Measurements from ENCODE around the gene ROR2. TPM values are rescaled to one million over a fixed set of nuclear protein-coding genes. Genes with fewer than 3 reads are reported as not detected.
"Not testable (repeated sequence)": the region's sequence is repeated elsewhere in the genome, so short reads cannot be mapped to it uniquely, and the experiment has no call there.

The ROR2 gene
- total and polyA plus RNA-seq, 4 donors = 1.6 to 5.8 TPM; not detected in 2

DNA sequence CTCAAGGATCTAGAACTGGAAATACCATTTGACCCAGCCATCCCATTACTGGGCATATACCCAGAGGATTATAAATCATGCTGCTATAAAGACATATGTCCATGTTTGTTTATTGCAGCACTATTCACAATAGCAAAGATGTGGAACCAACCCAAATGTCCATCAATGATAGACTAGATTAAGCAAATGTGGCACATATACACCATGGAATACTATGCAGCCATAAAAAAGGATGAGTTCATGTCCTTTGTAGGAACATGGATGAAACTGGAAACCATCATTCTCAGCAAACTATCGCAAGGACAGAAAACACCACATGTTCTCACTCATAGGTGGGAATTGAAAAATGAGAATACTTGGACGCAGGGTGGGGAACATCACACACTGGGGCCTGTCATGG lies 336.0 kb downstream of the ROR2 start:
- H3K4me1 ChIP-seq (ENCODE audit: control insufficient read depth in 1 of 2, insufficient read depth in 2 of 2, low read length in 2 of 2); H3K27ac ChIP-seq (ENCODE audit: low read depth in 1 of 2, low read length in 2 of 2); H3K36me3 ChIP-seq (ENCODE audit: control insufficient read depth in 1 of 2, insufficient read depth in 2 of 2, low read length in 1 of 2); H3K27me3 ChIP-seq (ENCODE audit: control insufficient read depth in 1 of 2, insufficient read depth in 2 of 2, low read length in 1 of 2); DNase-seq; H3K4me3 ChIP-seq (ENCODE audit: low read length in 2 of 2); intact Hi-C loops (cut with DNase I); ATAC-seq (ENCODE audit: low FRiP score); H3K9me3 ChIP-seq (ENCODE audit: control insufficient read depth, low read length): not testable (repeated sequence)
- WGBS, 2 donors = 99 to 100% methylated on average over 2 of the region's 2 CpGs

DNA sequence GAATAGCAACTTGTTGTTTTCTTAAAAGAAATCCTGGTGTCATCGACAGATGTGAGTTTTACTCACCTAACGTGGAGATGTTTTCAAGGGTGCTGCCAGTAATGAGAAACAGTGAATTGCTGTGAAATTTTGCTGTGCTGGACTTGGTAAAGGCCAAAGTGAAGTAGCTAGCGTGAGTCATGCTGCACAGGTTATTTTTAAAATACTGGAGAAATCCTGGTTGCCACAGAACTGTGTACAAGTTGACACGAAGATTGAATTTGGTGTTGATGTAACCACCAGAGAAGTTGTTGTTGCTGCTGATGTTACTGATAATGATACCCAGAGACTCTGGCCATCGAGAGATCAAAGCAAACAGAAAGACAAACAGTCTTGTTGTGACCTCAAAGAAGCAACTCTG lies 338.4 kb downstream of the ROR2 start:
- intact Hi-C loops (cut with DNase I) = no loop called here
- Histone ChIP-seq H3K4me3 (ENCODE audit: low read length in 2 of 2) (no peak overlapping the region), H3K27ac (ENCODE audit: low read depth in 1 of 2, low read length in 2 of 2) (no peak overlapping the region), H3K9me3 (ENCODE audit: control insufficient read depth, low read length) (no peaks in the 10 kb centered on the region), H3K27me3 (ENCODE audit: control insufficient read depth in 1 of 2, insufficient read depth in 2 of 2, low read length in 1 of 2) (no peaks in the 10 kb centered on the region), H3K4me1 (ENCODE audit: control insufficient read depth in 1 of 2, insufficient read depth in 2 of 2, low read length in 2 of 2) (peaks cover 0 to 4% of the 10 kb centered on the region in 2 donors), H3K36me3 (ENCODE audit: control insufficient read depth in 1 of 2, insufficient read depth in 2 of 2, low read length in 1 of 2) (no peaks in the 10 kb centered on the region)
- 20 to 22% methylated on average over 5 of the region's 5 CpGs for WGBS, 2 donors
- DNase-seq (no peak), ATAC-seq (ENCODE audit: low FRiP score) (no peak)

DNA sequence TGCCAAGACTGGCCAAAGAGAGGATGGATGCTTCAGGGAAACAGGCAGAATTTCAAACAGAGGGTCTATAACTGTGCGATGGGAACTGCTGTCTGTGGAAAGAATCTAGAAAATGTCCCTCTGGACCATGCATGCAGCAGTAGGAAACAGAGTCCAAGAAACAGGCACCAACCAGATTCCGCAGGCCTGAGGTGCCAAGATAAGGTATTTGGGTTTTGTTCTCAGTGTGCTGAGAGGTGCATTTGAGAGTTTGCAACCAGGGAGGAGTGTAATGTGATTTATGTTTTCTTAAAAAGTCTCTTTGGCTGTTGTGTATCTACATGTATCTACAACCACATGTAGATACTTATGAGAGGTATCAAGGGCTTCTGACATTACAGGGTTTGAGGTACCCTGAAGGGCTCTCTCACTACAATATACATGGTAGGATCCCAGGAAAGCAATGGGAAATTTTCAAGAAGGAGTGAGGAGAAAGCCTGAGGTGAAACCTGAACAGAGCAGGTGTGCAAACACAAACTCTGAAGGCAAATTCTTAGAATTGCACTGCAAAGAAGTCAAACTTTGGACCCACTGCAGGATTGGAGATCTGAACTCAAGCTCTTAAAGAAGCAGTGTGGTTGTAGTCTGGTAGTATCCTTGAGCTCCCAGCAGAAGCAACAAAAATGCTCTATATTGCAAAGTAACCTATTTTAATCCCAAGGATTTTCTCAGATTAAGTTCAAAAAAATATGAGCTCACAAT lies 343.6 kb downstream of the ROR2 start:
- Histone ChIP-seq H3K36me3 (ENCODE audit: control insufficient read depth in 1 of 2, insufficient read depth in 2 of 2, low read length in 1 of 2) (no peaks in the 10 kb centered on the region), H3K27ac (ENCODE audit: low read depth in 1 of 2, low read length in 2 of 2) (no peak overlapping the region), H3K9me3 (ENCODE audit: control insufficient read depth, low read length) (no peaks in the 10 kb centered on the region), H3K27me3 (ENCODE audit: control insufficient read depth in 1 of 2, insufficient read depth in 2 of 2, low read length in 1 of 2) (no peaks in the 10 kb centered on the region), H3K4me3 (ENCODE audit: low read length in 2 of 2) (no peak overlapping the region), H3K4me1 (ENCODE audit: control insufficient read depth in 1 of 2, insufficient read depth in 2 of 2, low read length in 2 of 2) (peaks cover 0 to 1% of the 10 kb centered on the region in 2 donors)
- DNase-seq (no peak), ATAC-seq (ENCODE audit: low FRiP score) (no peak)
- 57 to 60% methylated on average over 2 of the region's 2 CpGs for WGBS, 2 donors
- intact Hi-C loops (cut with DNase I) = no loop called here

DNA sequence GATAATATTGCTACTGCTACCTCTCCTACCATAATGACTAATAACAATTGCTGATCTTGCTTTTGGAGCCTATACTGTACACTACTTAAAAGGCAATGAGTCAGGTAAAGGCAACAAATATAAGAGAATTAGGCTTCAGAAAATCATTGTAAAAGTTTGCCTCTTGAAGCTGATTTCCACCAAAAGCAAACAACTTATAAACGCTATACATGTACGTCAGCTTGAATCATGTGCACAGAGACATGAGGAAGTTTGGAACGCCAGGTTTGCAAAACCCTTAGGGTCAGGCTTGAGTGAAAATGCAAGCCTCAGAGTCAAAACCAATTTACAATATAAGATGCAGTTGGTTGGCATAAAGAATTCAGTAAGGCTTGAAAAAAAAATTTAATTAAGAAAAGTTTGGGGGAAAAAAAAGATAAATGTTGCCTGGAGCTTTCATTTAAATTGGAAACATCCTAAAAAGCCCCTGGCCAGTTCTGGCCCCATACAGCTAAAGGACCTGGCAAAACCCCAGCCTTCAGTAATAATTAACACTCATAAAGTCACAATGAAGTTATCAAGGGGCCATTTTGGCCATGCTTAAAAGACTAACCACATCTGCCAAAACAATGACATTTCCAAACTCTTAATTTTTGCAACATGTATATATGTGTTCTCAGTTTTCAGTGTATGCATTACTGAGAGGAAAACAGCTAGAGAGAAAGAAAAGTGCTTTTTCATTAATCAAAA lies 345.4 kb downstream of the ROR2 start:
- no peaks in the 10 kb centered on the region for H3K4me1 ChIP-seq (ENCODE audit: control insufficient read depth in 1 of 2, insufficient read depth in 2 of 2, low read length in 2 of 2)
- intact Hi-C loops (cut with DNase I) = no loop called here
- DNase-seq = no peak
- no peak overlapping the region for H3K27ac ChIP-seq (ENCODE audit: low read depth in 1 of 2, low read length in 2 of 2)
- no peaks in the 10 kb centered on the region for H3K9me3 ChIP-seq (ENCODE audit: control insufficient read depth, low read length)
- no peak overlapping the region for H3K4me3 ChIP-seq (ENCODE audit: low read length in 2 of 2)
- no peak for ATAC-seq (ENCODE audit: low FRiP score)
- no peaks in the 10 kb centered on the region for H3K27me3 ChIP-seq (ENCODE audit: control insufficient read depth in 1 of 2, insufficient read depth in 2 of 2, low read length in 1 of 2)
- 74 to 80% methylated on average over 3 of the region's 3 CpGs for WGBS, 2 donors
- no peaks in the 10 kb centered on the region for H3K36me3 ChIP-seq (ENCODE audit: control insufficient read depth in 1 of 2, insufficient read depth in 2 of 2, low read length in 1 of 2)

DNA sequence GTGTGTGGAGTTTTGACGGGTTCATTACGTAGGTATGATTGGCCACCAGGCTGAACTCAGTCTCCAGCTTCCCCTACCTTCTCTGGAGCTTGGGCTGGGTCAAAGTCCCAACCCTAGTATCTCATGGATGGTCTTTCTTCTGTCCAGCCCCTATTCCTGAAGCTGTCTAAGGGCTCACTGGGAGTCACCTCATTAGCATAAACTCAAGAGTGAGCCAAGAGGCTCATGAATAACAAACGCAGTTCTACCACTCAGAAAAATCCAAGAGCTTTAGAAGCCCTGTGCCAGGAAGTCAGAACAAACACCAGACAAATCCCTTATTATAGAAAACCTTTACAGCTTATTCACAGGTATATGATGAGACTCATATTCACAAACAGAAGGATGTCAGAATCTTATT lies 346.1 kb downstream of the ROR2 start:
- Histone ChIP-seq H3K36me3 (ENCODE audit: control insufficient read depth in 1 of 2, insufficient read depth in 2 of 2, low read length in 1 of 2) (no peaks in the 10 kb centered on the region), H3K27me3 (ENCODE audit: control insufficient read depth in 1 of 2, insufficient read depth in 2 of 2, low read length in 1 of 2) (no peaks in the 10 kb centered on the region), H3K4me3 (ENCODE audit: low read length in 2 of 2) (no peak overlapping the region), H3K4me1 (ENCODE audit: control insufficient read depth in 1 of 2, insufficient read depth in 2 of 2, low read length in 2 of 2) (no peaks in the 10 kb centered on the region), H3K27ac (ENCODE audit: low read depth in 1 of 2, low read length in 2 of 2) (no peak overlapping the region), H3K9me3 (ENCODE audit: control insufficient read depth, low read length) (no peaks in the 10 kb centered on the region)
- intact Hi-C loops (cut with DNase I) = no loop called here
- DNase-seq = no peak
- 77 to 81% methylated on average over 3 of the region's 3 CpGs for WGBS, 2 donors
- no peak for ATAC-seq (ENCODE audit: low FRiP score)

DNA sequence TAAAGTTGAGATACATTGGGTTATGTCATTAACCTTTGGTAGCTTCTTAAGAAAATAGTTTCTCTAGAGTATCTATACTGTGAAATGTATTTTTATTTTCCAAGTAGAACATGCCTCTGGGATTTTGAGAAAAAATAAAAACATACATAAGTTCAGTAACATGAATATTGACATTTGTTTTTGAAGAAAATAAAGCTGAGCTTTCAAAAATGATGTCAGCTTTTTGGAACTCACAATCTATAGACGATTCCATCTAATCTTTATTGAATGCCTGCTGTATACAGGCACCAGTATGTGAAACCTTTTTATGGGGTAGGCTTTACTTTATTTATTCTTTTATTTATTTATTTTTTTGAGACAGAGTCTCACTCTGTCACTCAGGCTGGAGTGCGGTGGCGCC lies 350.5 kb downstream of the ROR2 start:
- ATAC-seq (ENCODE audit: low FRiP score) = no peak
- intact Hi-C loops (cut with DNase I) = no loop called here
- 78 to 83% methylated on average over 3 of the region's 3 CpGs for WGBS, 2 donors

DNA sequence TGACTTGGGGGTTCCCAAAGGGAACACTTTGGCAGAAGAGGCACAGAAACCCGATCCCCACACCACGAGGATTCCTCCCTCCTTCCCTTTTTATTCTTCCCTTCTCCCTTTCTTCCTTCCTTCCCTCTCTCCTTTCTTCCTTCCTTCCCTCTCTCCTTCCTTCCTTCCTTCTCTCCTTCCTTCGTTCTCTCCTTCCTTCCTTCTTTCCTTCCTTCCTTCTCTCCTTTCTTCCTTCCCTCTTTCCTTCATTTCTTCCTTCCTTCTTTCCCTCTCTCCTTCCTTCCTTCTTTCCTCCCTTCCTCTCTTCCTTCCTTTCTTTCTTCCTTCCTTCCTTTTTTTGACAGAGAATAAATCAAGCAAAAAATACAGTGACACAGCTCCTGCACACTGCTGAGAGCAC lies 358.4 kb downstream of the ROR2 start:
- H3K4me3 ChIP-seq (ENCODE audit: low read length in 2 of 2) = no peak overlapping the region
- DNase-seq (no peak), ATAC-seq (ENCODE audit: low FRiP score) (no peak)
- intact Hi-C loops (cut with DNase I) = no loop called here
- H3K27ac ChIP-seq (ENCODE audit: low read depth in 1 of 2, low read length in 2 of 2) = no peak overlapping the region
- 67 to 75% methylated on average over 3 of the region's 3 CpGs for WGBS, 2 donors
- no peaks in the 10 kb centered on the region for H3K36me3 ChIP-seq (ENCODE audit: control insufficient read depth in 1 of 2, insufficient read depth in 2 of 2, low read length in 1 of 2)
- H3K27me3 ChIP-seq (ENCODE audit: control insufficient read depth in 1 of 2, insufficient read depth in 2 of 2, low read length in 1 of 2) = no peaks in the 10 kb centered on the region
- no peaks in the 10 kb centered on the region for H3K9me3 ChIP-seq (ENCODE audit: control insufficient read depth, low read length)
- no peaks in the 10 kb centered on the region for H3K4me1 ChIP-seq (ENCODE audit: control insufficient read depth in 1 of 2, insufficient read depth in 2 of 2, low read length in 2 of 2)

More for the DNA sequence above, 350.5 kb downstream of the ROR2 start:
- no peak for DNase-seq
- Histone ChIP-seq H3K9me3 (ENCODE audit: control insufficient read depth, low read length) (no peaks in the 10 kb centered on the region), H3K4me1 (ENCODE audit: control insufficient read depth in 1 of 2, insufficient read depth in 2 of 2, low read length in 2 of 2) (no peaks in the 10 kb centered on the region), H3K27ac (ENCODE audit: low read depth in 1 of 2, low read length in 2 of 2) (no peak overlapping the region), H3K27me3 (ENCODE audit: control insufficient read depth in 1 of 2, insufficient read depth in 2 of 2, low read length in 1 of 2) (no peaks in the 10 kb centered on the region), H3K4me3 (ENCODE audit: low read length in 2 of 2) (no peak overlapping the region), H3K36me3 (ENCODE audit: control insufficient read depth in 1 of 2, insufficient read depth in 2 of 2, low read length in 1 of 2) (no peaks in the 10 kb centered on the region)

DNA sequence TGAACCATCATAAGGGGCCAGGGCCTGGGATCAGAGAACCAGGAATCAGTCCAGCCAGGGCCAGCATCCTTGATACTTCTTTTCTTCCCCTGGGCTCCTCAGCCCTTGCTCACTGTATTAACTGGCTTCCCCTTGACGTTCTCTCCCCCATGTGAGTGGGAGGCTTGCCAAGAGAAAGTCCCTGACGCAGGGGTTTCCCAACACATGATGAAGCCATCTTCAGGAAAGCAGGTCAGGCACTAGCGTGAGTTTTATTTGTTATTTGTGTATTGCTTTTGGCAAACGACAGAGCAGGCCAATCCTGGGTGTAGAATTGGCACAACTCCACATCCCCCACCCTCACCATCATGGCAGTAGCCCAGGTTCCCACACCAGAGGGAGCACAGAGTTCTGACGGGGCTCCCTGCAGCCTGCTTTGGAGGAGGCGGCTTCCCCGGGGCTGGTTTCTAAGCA lies 360.9 kb downstream of the ROR2 start:
- Histone ChIP-seq H3K36me3 (ENCODE audit: control insufficient read depth in 1 of 2, insufficient read depth in 2 of 2, low read length in 1 of 2) (no peaks in the 10 kb centered on the region), H3K27ac (ENCODE audit: low read depth in 1 of 2, low read length in 2 of 2) (no peak overlapping the region), H3K4me3 (ENCODE audit: low read length in 2 of 2) (no peak overlapping the region), H3K4me1 (ENCODE audit: control insufficient read depth in 1 of 2, insufficient read depth in 2 of 2, low read length in 2 of 2) (no peaks in the 10 kb centered on the region), H3K9me3 (ENCODE audit: control insufficient read depth, low read length) (no peaks in the 10 kb centered on the region), H3K27me3 (ENCODE audit: control insufficient read depth in 1 of 2, insufficient read depth in 2 of 2, low read length in 1 of 2) (no peaks in the 10 kb centered on the region)
- intact Hi-C loops (cut with DNase I) = no loop called here
- DNase-seq = no peak
- peak; percentile 46 for ATAC-seq (ENCODE audit: low FRiP score)
- WGBS, 2 donors = 19 to 22% methylated on average over 7 of the region's 7 CpGs

DNA sequence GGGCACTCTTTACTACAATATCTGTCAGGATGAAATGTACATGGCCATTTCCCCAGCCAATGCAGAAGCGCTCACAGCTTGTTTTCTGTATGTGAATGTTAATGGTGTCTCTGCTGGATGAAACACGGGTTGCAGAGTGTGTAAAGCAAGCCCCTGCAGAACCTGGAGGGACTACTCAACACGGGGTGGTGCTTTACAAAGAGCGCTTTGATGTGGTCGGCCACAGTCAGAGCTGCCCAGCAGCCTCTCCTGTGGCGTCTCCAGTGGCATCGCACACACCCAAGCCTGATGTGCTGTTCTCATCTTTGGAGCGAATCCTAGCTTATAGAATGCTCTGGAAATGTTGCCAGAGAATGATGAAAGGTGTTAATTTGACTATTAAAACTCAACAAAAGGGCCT lies 363.7 kb downstream of the ROR2 start:
- H3K9me3 ChIP-seq (ENCODE audit: control insufficient read depth, low read length) = no peaks in the 10 kb centered on the region
- no peaks in the 10 kb centered on the region for H3K27me3 ChIP-seq (ENCODE audit: control insufficient read depth in 1 of 2, insufficient read depth in 2 of 2, low read length in 1 of 2)
- H3K4me1 ChIP-seq (ENCODE audit: control insufficient read depth in 1 of 2, insufficient read depth in 2 of 2, low read length in 2 of 2) = no peaks in the 10 kb centered on the region
- WGBS, 2 donors = 73 to 75% methylated on average over 8 of the region's 8 CpGs
- H3K27ac ChIP-seq (ENCODE audit: low read depth in 1 of 2, low read length in 2 of 2) = no peak overlapping the region
- ATAC-seq (ENCODE audit: low FRiP score) = no peak
- intact Hi-C loops (cut with DNase I) = no loop called here
- no peak overlapping the region for H3K4me3 ChIP-seq (ENCODE audit: low read length in 2 of 2)
- H3K36me3 ChIP-seq (ENCODE audit: control insufficient read depth in 1 of 2, insufficient read depth in 2 of 2, low read length in 1 of 2) = no peaks in the 10 kb centered on the region
- DNase-seq = no peak

All from aorta (tissue), 5 donors.